Activated naive CD4-positive, alpha-beta T cell (primary cell): ENCODE results near the gene CDC27.
"Not testable (repeated sequence)": the region's sequence is repeated elsewhere in the genome, so short reads cannot be mapped to it uniquely, and the experiment has no call there.

Experiments
- DNase-seq, 4 experiments: peaks; one replicate each; lab custom pipeline; 2025; lab: John Stamatoyannopoulos, UW

Gene CDC27

DNA sequence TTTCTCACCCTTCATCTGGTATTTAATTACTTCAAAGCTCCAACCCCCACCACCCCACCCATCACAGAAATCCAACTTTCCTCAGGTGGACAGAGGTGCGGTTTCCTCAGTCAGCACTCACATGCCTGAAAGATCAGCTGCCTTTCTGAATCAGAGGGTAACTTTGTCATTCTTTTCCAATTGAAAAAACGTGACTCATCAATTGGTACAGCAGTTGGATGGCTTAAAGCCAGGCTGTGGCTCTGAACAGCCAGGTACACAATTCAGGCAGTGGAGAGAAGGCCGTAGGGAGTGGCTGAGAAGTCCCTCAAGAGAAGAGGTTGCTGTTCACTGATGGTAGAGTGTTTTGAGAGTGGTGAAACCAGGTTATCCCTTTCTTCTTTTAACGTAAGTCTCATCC, 118.8 kb downstream of the CDC27 start:
- not testable (repeated sequence) for DNase-seq
